HCT116 (cell line): ENCODE data around the gene KIR3DL3. TPM values are rescaled to one million over a fixed set of nuclear protein-coding genes. Genes with fewer than 3 reads are reported as not detected.
"Not testable (repeated sequence)": the region's sequence is repeated elsewhere in the genome, so short reads cannot be mapped to it uniquely, and the experiment has no call there.

Source experiments
- ATAC-seq: fragments of 200-7000 bp; cut with Tn5 transposase; 2 replicates; pipeline ENCODE4 v1.9.1; 2020; ENCODE audit warnings: mild to moderate bottlenecking, moderate library complexity
- BruUV-seq: library from RNA; stranded (reverse); fragments of 400-500 nt; replicated peaks from 2 replicates; lab custom pipeline; 2021; lab: Mats Ljungman, UMichigan
- CTCF ChIA-PET: fragments of 300-600 bp; sonication (Branson Sonifier 250); formaldehyde crosslinking; loops from one replicate; lab custom pipeline; 2021; ENCODE audit warnings: antibody characterized with exemption; lab: Charles Lee
- POLR2A ChIA-PET: fragments of 300-600, 350-600 bp; sonication (Branson Sonifier 250); formaldehyde crosslinking; loops from one replicate; lab custom pipeline; 2021; ENCODE audit warnings: antibody characterized with exemption; lab: Charles Lee
- RAD21 ChIA-PET, 2 experiments: fragments of 300-600 bp; sonication (Branson Sonifier 250); formaldehyde crosslinking; loops; one replicate each; lab custom pipeline; 2023; ENCODE audit warnings: low total read pairs in 2 of 2; ENCODE audit not compliant: uncharacterized antibody in 2 of 2, unreplicated experiment in 2 of 2, low non-redundant PET in 1 of 2; lab: Charles Lee
- DNase-seq: peaks from one replicate; pipeline ENCODE4 v3.0.0-alpha.2; 2010; ENCODE audit warnings: low read depth, low spot score
- H2AFZ ChIP-seq: fragments of 200-600 bp; shearing (Covaris generic), sonication (generic); 2 replicates; pipeline ENCODE4 v1.6.1; 2017; ENCODE audit warnings: low read depth, mixed run types, mixed read lengths, antibody characterized with exemption, low read length; ENCODE audit not compliant: poor library complexity, severe bottlenecking
- H3K27ac ChIP-seq: 2 replicates; pipeline ENCODE4 v1.5.1; 2012; ENCODE audit warnings: low read depth, low read length
- H3K27me3 ChIP-seq: fragments of 200-600 bp; sonication (generic); 2 replicates; pipeline ENCODE4 v1.6.1; 2016; ENCODE audit warnings: mixed run types, low read length, mixed read lengths; ENCODE audit not compliant: insufficient read depth
- H3K36me3 ChIP-seq, 2 experiments: fragments of 200-500 bp in 1 of 2; fragments of 200-600 bp in 1 of 2; sonication (Bioruptor generic) in 1 of 2; sonication (generic) in 1 of 2; 2 replicates each; pipeline versions ENCODE4 v1.5.1 to v1.6.1; 2014 to 2016; ENCODE audit warnings: low read length in 2 of 2, inconsistent platforms in 1 of 2, mixed read lengths in 1 of 2, mixed run types in 1 of 2; ENCODE audit not compliant: insufficient read depth in 2 of 2, control insufficient read depth in 1 of 2
- H3K4me1 ChIP-seq, 2 experiments: fragments of 200-600 bp in 1 of 2; sonication (generic) in 1 of 2; 2 replicates each; pipeline versions ENCODE4 v1.5.1 to v1.6.1; 2012 to 2017; ENCODE audit warnings: low read length in 2 of 2, inconsistent platforms in 1 of 2, mild to moderate bottlenecking in 1 of 2, mixed read lengths in 1 of 2, mixed run types in 1 of 2, moderate library complexity in 1 of 2; ENCODE audit not compliant: insufficient read depth in 2 of 2, control insufficient read depth in 1 of 2
- H3K4me2 ChIP-seq: fragments of 200-600 bp; sonication (generic); 2 replicates; pipeline ENCODE4 v1.6.1; 2017; ENCODE audit warnings: mixed run types, low read length, mixed read lengths
- H3K4me3 ChIP-seq, 2 experiments: fragments of 200-600 bp in 1 of 2; sonication (generic) in 1 of 2; replicated peaks in 1 of 2; 2 replicates each; pipeline ENCODE4 v1.5.1; 2011 to 2016; ENCODE audit warnings: low read length in 2 of 2, control low read depth in 1 of 2, low read depth in 1 of 2, mild to moderate bottlenecking in 1 of 2, mixed read lengths in 1 of 2, mixed run types in 1 of 2
- H3K79me2 ChIP-seq: fragments of 200-600 bp; sonication (generic); 2 replicates; pipeline ENCODE4 v1.6.1; 2017; ENCODE audit warnings: mild to moderate bottlenecking, mixed run types, low read length, moderate library complexity, mixed read lengths; ENCODE audit not compliant: insufficient read depth
- H3K9ac ChIP-seq: fragments of 200-600 bp; sonication (generic); 2 replicates; pipeline ENCODE4 v1.6.1; 2016; ENCODE audit warnings: low read length, mixed read lengths
- H3K9me2 ChIP-seq: fragments of 200-600 bp; sonication (generic), shearing (Covaris generic); 2 replicates; pipeline ENCODE4 v1.6.1; 2017; ENCODE audit warnings: mixed run types, mild to moderate bottlenecking, moderate library complexity; ENCODE audit not compliant: insufficient read depth
- H3K9me3 ChIP-seq, 2 experiments: fragments of 200-500 bp in 1 of 2; fragments of 200-600 bp in 1 of 2; sonication (Bioruptor generic) in 1 of 2; sonication (generic) in 1 of 2; 2 replicates each; pipeline ENCODE4 v1.6.1; 2014 to 2017; ENCODE audit warnings: low read length in 2 of 2, mixed read lengths in 2 of 2, inconsistent platforms in 1 of 2, low read depth in 1 of 2, mild to moderate bottlenecking in 1 of 2, mixed run types in 1 of 2, moderate library complexity in 1 of 2; ENCODE audit not compliant: control insufficient read depth in 1 of 2, insufficient read depth in 1 of 2
- H4K20me1 ChIP-seq: fragments of 200-600 bp; sonication (generic), shearing (Covaris generic); 2 replicates; pipeline ENCODE4 v1.6.1; 2017; ENCODE audit warnings: mixed run types, mild to moderate bottlenecking, moderate library complexity; ENCODE audit not compliant: insufficient read depth
- CBX3 ChIP-seq: IDR thresholded peaks from 2 replicates; pipeline ENCODE4 v1.6.1; 2012; ENCODE audit warnings: low read depth
- EGR1 ChIP-seq: IDR thresholded peaks from 2 replicates; pipeline ENCODE4 v1.6.1; 2012; ENCODE audit warnings: low read depth
- EZH2 ChIP-seq: fragments of 200-600 bp; sonication (generic); IDR thresholded peaks from 2 replicates; pipeline ENCODE4 v1.6.1; 2017; ENCODE audit warnings: antibody characterized with exemption, mixed run types
- JUND ChIP-seq: IDR thresholded peaks from 2 replicates; pipeline ENCODE4 v1.6.1; 2012
- POLR2AphosphoS5 ChIP-seq: IDR thresholded peaks from 2 replicates; pipeline ENCODE4 v1.6.1; 2011; ENCODE audit warnings: mild to moderate bottlenecking, low read depth, low read length, moderate library complexity
- RAD21 ChIP-seq: IDR thresholded peaks from 2 replicates; pipeline ENCODE4 v1.6.1; 2012; ENCODE audit warnings: low read depth, mild to moderate bottlenecking
- SP1 ChIP-seq: IDR thresholded peaks from 2 replicates; pipeline ENCODE4 v1.6.1; 2012; ENCODE audit warnings: low read depth
- YY1 ChIP-seq: IDR thresholded peaks from 2 replicates; pipeline ENCODE4 v1.6.1; 2011; ENCODE audit warnings: low read length, low read depth, moderate library complexity, mild to moderate bottlenecking; ENCODE audit not compliant: insufficient replicate concordance; ENCODE audit errors: extremely low read depth
- intact Hi-C: fragments of 100-400 bp; cut with micrococcal nuclease; formaldehyde crosslinking; loops from 2 replicates; pipeline ENCODE4 v1.10.0; 2022
- total RNA-seq: library from RNA; stranded (reverse); gene quantifications from one replicate; pipeline ENCODE4 v1.2.1, GENCODE V29; 2021; ENCODE audit not compliant: unreplicated experiment
- TF ChIP-seq, protein P1 (sequence below): IDR thresholded peaks from 2 replicates; pipeline ENCODE4 v1.6.1; 2012
- TF ChIP-seq, protein P2 (sequence below), 3 experiments: fragments of 200-600 bp in 1 of 3; sonication (generic) in 1 of 3; IDR thresholded peaks in 2 of 3; conservative IDR thresholded peaks in 1 of 3; 2 replicates each; pipeline ENCODE4 v1.5.1; 2012 to 2017; ENCODE audit warnings: low read depth in 2 of 3, low read length in 2 of 3, antibody characterized with exemption in 1 of 3, borderline replicate concordance in 1 of 3, control low read depth in 1 of 3, mild to moderate bottlenecking in 1 of 3, mixed read lengths in 1 of 3, mixed run types in 1 of 3, moderate library complexity in 1 of 3; ENCODE audit not compliant: insufficient read depth in 1 of 3
- TF ChIP-seq, protein P3 (sequence below): IDR thresholded peaks from 2 replicates; pipeline ENCODE4 v1.6.1; 2011; ENCODE audit warnings: mild to moderate bottlenecking, low read length, moderate library complexity; ENCODE audit not compliant: insufficient replicate concordance; ENCODE audit errors: extremely low read depth
- TF ChIP-seq, protein P4 (sequence below): IDR thresholded peaks from 2 replicates; pipeline ENCODE4 v1.6.1; 2012; ENCODE audit warnings: low read depth

The KIR3DL3 gene
- total RNA-seq, 1 experiment from 2014 or later = not detected

DNA sequence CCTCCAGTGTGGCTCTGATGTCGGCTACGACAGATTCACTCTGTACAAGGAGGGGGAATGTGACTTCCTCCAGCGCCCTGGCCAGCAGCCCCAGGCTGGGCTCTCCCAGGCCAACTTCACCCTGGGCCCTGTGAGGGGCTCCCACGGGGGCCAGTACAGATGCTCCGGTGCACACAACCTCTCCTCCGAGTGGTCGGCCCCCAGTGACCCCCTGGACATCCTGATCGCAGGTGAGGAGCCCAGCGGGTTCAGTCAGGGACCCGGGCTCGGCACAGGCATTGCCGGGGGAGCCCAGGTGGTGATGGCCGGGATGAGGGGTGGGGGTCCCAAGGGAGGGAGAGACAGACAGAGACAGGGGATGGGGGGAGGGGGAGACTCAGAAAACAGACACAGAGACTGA is 26.5 kb upstream of the KIR3DL3 start:
- CTCF ChIA-PET, DNase-seq, H3K27ac ChIP-seq, H3K4me2 ChIP-seq, H3K9me2 ChIP-seq, H3K4me3 ChIP-seq, RAD21 ChIA-PET, H3K9ac ChIP-seq, H2AFZ ChIP-seq, H3K79me2 ChIP-seq, H3K9me3 ChIP-seq, BruUV-seq, H3K4me1 ChIP-seq, H3K36me3 ChIP-seq, H4K20me1 ChIP-seq, ATAC-seq, intact Hi-C loops, POLR2A ChIA-PET: not testable (repeated sequence)
- peaks cover 21% of the 10 kb centered on the region for H3K27me3 ChIP-seq

DNA sequence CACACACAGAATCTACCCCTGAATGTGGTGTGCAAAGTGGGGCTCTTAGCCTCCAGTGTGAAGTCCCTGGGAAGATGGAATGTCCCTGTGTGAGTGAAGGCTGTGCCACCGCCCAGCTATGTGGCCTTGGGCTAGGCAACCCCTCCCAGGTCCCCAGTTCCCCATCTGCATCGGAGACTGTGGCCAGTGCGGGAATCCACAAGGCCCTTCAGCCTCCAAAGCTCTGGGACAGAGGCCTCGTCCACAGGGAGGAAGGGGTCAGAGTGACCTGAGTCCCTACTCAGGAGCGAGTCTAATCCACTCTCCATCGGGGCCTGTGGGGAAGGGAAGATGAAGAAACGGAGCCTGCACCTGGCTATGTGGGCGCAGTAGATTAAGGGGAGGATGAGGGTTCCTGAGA is 19.3 kb upstream of the KIR3DL3 start:
- ATAC-seq = no peak
- no peak for DNase-seq
- Histone ChIP-seq H3K9me3 (no peaks in the 10 kb centered on the region), H3K4me3 (no peak overlapping the region), H3K27me3 (peaks cover 30% of the 10 kb centered on the region; the same call in 1 of the 2 replicates), H3K36me3 (no peaks in the 10 kb centered on the region), H3K79me2 (no peaks in the 10 kb centered on the region), H3K9me2 (no peaks in the 10 kb centered on the region), H3K9ac (no peak overlapping the region), H3K4me2 (no peak overlapping the region), H4K20me1 (no peaks in the 10 kb centered on the region), H3K27ac (no peak overlapping the region), H3K4me1 (no peaks in the 10 kb centered on the region), H2AFZ (no peak overlapping the region)
- TF ChIP-seq EGR1 (no peak), POLR2AphosphoS5 (no peak), RAD21 (no peak), CBX3 (no peak), EZH2 (no peak), SP1 (no peak), YY1 (no peak), JUND (no peak)
- TF ChIP-seq, protein P1, sequence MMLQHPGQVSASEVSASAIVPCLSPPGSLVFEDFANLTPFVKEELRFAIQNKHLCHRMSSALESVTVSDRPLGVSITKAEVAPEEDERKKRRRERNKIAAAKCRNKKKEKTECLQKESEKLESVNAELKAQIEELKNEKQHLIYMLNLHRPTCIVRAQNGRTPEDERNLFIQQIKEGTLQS = no peak
- TF ChIP-seq, protein P2, sequence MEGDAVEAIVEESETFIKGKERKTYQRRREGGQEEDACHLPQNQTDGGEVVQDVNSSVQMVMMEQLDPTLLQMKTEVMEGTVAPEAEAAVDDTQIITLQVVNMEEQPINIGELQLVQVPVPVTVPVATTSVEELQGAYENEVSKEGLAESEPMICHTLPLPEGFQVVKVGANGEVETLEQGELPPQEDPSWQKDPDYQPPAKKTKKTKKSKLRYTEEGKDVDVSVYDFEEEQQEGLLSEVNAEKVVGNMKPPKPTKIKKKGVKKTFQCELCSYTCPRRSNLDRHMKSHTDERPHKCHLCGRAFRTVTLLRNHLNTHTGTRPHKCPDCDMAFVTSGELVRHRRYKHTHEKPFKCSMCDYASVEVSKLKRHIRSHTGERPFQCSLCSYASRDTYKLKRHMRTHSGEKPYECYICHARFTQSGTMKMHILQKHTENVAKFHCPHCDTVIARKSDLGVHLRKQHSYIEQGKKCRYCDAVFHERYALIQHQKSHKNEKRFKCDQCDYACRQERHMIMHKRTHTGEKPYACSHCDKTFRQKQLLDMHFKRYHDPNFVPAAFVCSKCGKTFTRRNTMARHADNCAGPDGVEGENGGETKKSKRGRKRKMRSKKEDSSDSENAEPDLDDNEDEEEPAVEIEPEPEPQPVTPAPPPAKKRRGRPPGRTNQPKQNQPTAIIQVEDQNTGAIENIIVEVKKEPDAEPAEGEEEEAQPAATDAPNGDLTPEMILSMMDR (IDR thresholded peaks at IDR 0.05 in 2 of 3, conservative IDR thresholded peaks at IDR 0.05 in 1 of 3; ENCODE audit: borderline replicate concordance in 1 of 3, insufficient read depth in 1 of 3, low read depth in 2 of 3, low read length in 2 of 3) = no peak
- TF ChIP-seq, protein P3, sequence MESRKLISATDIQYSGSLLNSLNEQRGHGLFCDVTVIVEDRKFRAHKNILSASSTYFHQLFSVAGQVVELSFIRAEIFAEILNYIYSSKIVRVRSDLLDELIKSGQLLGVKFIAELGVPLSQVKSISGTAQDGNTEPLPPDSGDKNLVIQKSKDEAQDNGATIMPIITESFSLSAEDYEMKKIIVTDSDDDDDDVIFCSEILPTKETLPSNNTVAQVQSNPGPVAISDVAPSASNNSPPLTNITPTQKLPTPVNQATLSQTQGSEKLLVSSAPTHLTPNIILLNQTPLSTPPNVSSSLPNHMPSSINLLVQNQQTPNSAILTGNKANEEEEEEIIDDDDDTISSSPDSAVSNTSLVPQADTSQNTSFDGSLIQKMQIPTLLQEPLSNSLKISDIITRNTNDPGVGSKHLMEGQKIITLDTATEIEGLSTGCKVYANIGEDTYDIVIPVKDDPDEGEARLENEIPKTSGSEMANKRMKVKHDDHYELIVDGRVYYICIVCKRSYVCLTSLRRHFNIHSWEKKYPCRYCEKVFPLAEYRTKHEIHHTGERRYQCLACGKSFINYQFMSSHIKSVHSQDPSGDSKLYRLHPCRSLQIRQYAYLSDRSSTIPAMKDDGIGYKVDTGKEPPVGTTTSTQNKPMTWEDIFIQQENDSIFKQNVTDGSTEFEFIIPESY = no peak
- TF ChIP-seq, protein P4, sequence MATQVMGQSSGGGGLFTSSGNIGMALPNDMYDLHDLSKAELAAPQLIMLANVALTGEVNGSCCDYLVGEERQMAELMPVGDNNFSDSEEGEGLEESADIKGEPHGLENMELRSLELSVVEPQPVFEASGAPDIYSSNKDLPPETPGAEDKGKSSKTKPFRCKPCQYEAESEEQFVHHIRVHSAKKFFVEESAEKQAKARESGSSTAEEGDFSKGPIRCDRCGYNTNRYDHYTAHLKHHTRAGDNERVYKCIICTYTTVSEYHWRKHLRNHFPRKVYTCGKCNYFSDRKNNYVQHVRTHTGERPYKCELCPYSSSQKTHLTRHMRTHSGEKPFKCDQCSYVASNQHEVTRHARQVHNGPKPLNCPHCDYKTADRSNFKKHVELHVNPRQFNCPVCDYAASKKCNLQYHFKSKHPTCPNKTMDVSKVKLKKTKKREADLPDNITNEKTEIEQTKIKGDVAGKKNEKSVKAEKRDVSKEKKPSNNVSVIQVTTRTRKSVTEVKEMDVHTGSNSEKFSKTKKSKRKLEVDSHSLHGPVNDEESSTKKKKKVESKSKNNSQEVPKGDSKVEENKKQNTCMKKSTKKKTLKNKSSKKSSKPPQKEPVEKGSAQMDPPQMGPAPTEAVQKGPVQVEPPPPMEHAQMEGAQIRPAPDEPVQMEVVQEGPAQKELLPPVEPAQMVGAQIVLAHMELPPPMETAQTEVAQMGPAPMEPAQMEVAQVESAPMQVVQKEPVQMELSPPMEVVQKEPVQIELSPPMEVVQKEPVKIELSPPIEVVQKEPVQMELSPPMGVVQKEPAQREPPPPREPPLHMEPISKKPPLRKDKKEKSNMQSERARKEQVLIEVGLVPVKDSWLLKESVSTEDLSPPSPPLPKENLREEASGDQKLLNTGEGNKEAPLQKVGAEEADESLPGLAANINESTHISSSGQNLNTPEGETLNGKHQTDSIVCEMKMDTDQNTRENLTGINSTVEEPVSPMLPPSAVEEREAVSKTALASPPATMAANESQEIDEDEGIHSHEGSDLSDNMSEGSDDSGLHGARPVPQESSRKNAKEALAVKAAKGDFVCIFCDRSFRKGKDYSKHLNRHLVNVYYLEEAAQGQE = no peak
- intact Hi-C loops = no loop called here
- RAD21 ChIA-PET = no interaction called here
- POLR2A ChIA-PET = no interaction called here
- BruUV-seq = no TSS peak
- CTCF ChIA-PET = no interaction called here
